Activated T-helper 17 cell treated with anti-CD3 and anti-CD28 coated beads, Interleukin-2, amount 50 U/mL, for 72 hours (primary cell): ENCODE data around the gene SRSF10. TPM values are rescaled to one million over a fixed set of nuclear protein-coding genes. Genes with fewer than 3 reads are reported as not detected.
"Not testable (repeated sequence)": the region's sequence is repeated elsewhere in the genome, so short reads cannot be mapped to it uniquely, and the experiment has no call there.

ENCODE experiments used
- ATAC-seq: fragments of 150-1000 bp; cut with Tn5 transposase; replicated peaks from 2 replicates; pipeline ENCODE4 v1.10.0; 2021; ENCODE audit warnings: mild to moderate bottlenecking, moderate library complexity
- H3K27ac Mint-ChIP-seq: one replicate; pipeline ENCODE4 v1.8.0; 2022; ENCODE audit warnings: mixed read lengths
- H3K27me3 Mint-ChIP-seq: one replicate; pipeline ENCODE4 v1.8.0; 2022; ENCODE audit warnings: mixed read lengths
- H3K36me3 Mint-ChIP-seq: one replicate; pipeline ENCODE4 v1.8.0; 2022; ENCODE audit warnings: low read depth, mild to moderate bottlenecking, mixed read lengths
- H3K4me1 Mint-ChIP-seq: one replicate; pipeline ENCODE4 v1.8.0; 2022; ENCODE audit warnings: mixed read lengths
- H3K4me3 Mint-ChIP-seq: one replicate; pipeline ENCODE4 v1.8.0; 2022; ENCODE audit warnings: mild to moderate bottlenecking, mixed read lengths
- H3K9me3 Mint-ChIP-seq: one replicate; pipeline ENCODE4 v1.8.0; 2022; ENCODE audit warnings: mixed read lengths
- total RNA-seq, 2 donors: library from RNA; stranded (reverse); gene quantifications; one replicate each; pipeline ENCODE4 v1.2.3, GENCODE V29; 2022

SRSF10 gene
- total RNA-seq, 2 donors from 2014 or later = 168 to 199 TPM

DNA sequence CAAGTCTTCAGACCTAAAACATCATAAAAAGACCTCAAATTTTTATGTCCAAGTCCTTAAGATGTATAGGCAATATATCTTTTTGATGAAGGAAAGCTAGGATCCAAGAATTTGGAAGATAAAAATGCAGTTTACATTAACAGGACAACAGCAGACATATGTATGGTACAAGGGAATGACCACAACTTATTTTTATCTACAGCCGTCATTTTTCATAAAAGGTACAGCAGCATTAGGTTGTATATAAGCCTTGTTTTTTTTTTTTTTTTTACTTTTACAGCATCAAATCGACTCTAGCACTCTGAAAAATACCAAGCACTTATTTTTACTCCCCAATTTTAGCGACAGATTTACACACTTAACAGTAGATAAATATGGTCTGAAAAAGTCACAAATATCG lies 1.3 kb downstream of the SRSF10 start:
- Mint-ChIP-seq H3K36me3 (peaks cover 69% of the 10 kb centered on the region), H3K4me1 (peaks cover 39% of the 10 kb centered on the region), H3K27me3 (no peaks in the 10 kb centered on the region), H3K9me3 (no peaks in the 10 kb centered on the region), H3K4me3 (peak overlapping the region; percentile 96), H3K27ac (peak overlapping the region; percentile 94)
- ATAC-seq = no peak

DNA sequence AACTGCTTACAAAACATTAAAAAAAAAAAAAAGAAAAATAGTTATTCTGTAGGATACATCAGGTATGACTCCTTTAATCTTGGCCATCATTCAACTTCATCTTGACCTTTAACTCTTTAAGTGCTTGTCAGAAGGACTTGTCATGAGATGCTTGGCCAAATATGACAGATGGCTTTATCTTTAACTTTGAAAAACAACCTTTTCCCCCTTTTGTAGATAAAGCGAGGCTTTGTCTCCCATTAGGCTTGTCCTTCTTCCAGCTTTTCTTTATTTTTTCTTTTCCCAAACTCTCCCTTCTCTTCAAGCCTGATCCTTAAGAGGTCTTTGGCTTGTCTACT lies 2.3 kb downstream of the SRSF10 start:
- Mint-ChIP-seq H3K27ac (peak overlapping the region; percentile 94), H3K4me3 (peak overlapping the region; percentile 96), H3K9me3 (no peaks in the 10 kb centered on the region), H3K27me3 (no peaks in the 10 kb centered on the region), H3K4me1 (peaks cover 39% of the 10 kb centered on the region), H3K36me3 (peaks cover 78% of the 10 kb centered on the region)
- no peak for ATAC-seq

- peaks cover 39% of the 10 kb centered on the region for H3K4me1 Mint-ChIP-seq
- no peak for ATAC-seq
- peaks cover 83% of the 10 kb centered on the region for H3K36me3 Mint-ChIP-seq
- no peaks in the 10 kb centered on the region for H3K27me3 Mint-ChIP-seq
- peak overlapping the region; percentile 96 for H3K4me3 Mint-ChIP-seq
- H3K9me3 Mint-ChIP-seq = no peaks in the 10 kb centered on the region
- peak overlapping the region; percentile 94 for H3K27ac Mint-ChIP-seq
Measured at GRCh38 chr1:23977187-23977853, 2.8 kb downstream of the SRSF10 start.

DNA sequence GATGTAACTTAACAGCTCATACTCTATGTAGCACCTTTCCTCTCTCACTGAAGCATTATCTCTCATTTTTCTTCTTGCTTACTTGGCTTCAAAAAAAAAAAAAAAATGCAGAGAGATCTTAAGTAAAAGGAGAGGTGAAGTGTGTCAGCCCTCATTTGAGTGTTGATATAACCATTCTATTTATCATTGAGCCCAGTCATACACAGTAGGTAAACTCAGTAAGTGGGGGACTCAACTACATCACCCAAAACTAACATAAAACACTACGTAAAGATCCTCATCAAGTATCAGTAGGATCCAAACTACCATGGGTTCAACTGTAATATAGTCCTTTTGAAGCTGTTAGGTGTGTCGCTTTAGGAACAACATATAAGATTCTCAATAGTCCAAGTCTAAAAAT lies 12.3 kb downstream of the SRSF10 start:
- Mint-ChIP-seq H3K27me3 (no peaks in the 10 kb centered on the region), H3K36me3 (peaks cover 100% of the 10 kb centered on the region), H3K4me1 (peaks cover 19% of the 10 kb centered on the region), H3K27ac (peak overlapping the region; percentile 41), H3K9me3 (no peaks in the 10 kb centered on the region), H3K4me3 (no peak overlapping the region)
- no peak for ATAC-seq

GRCh38 chr1:23966973-23967493 lies 13.1 kb downstream of the SRSF10 start:
- ATAC-seq = no peak
- H3K4me3 Mint-ChIP-seq = no peak overlapping the region
- no peaks in the 10 kb centered on the region for H3K9me3 Mint-ChIP-seq
- H3K36me3 Mint-ChIP-seq = peaks cover 100% of the 10 kb centered on the region
- no peaks in the 10 kb centered on the region for H3K27me3 Mint-ChIP-seq
- H3K27ac Mint-ChIP-seq = peak overlapping the region; percentile 41
- peaks cover 19% of the 10 kb centered on the region for H3K4me1 Mint-ChIP-seq

DNA sequence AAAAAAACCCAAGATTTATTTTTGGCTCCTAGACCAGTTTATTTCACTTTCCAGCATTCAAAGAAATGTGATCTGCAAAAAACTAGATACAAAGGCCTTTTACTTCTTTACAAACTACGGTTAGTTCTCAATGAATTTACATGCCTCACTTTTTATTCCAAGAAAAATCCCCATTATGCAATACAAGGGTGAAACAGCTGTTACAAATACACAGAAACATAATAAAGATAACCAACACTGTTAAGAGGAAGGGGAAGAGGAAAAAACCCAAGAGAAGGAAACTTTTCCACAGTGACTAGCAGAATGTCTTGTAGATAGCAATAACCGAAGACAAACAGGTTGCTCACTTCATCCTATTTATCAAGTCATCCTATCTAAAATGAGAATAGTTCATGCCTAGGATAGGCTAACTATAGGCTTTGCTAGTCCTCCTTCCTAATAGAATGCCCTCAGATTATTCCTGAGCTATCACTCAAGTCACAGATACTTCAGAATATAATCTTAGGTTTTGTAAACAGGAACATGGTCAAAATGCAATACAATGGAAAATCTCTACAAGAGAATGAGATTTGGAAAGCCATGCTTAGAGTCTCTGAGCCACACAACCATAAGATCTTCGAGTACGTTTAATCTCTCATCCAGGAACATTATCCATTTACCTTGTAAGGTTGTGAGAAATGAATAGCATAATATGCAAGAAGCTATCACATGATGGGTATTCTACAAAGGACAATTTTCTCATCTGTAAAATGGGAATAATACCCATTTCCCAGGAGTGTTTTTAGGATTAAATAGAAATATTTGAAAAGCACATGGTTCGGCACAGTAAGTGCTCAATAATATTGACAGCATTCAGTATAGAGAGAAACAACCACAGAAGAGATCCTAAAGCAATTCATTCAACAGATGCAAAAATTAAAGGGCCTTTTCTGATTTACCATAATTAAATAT lies 15.1 kb downstream of the SRSF10 start:
- H3K36me3 Mint-ChIP-seq = peaks cover 100% of the 10 kb centered on the region
- ATAC-seq = no peak
- H3K9me3 Mint-ChIP-seq = no peaks in the 10 kb centered on the region
- H3K4me3 Mint-ChIP-seq = peak overlapping the region; percentile 49
- peak overlapping the region; percentile 70 for H3K27ac Mint-ChIP-seq
- H3K27me3 Mint-ChIP-seq = no peaks in the 10 kb centered on the region
- peaks cover 22% of the 10 kb centered on the region for H3K4me1 Mint-ChIP-seq

GRCh38 chr1:23964235-23964668 lies 15.9 kb downstream of the SRSF10 start:
- no peaks in the 10 kb centered on the region for H3K9me3 Mint-ChIP-seq
- H3K4me1 Mint-ChIP-seq = peaks cover 22% of the 10 kb centered on the region
- peaks cover 98% of the 10 kb centered on the region for H3K36me3 Mint-ChIP-seq
- peak overlapping the region; percentile 70 for H3K27ac Mint-ChIP-seq
- H3K4me3 Mint-ChIP-seq = peak overlapping the region; percentile 49
- peak; percentile 26 for ATAC-seq
- H3K27me3 Mint-ChIP-seq = no peaks in the 10 kb centered on the region

DNA sequence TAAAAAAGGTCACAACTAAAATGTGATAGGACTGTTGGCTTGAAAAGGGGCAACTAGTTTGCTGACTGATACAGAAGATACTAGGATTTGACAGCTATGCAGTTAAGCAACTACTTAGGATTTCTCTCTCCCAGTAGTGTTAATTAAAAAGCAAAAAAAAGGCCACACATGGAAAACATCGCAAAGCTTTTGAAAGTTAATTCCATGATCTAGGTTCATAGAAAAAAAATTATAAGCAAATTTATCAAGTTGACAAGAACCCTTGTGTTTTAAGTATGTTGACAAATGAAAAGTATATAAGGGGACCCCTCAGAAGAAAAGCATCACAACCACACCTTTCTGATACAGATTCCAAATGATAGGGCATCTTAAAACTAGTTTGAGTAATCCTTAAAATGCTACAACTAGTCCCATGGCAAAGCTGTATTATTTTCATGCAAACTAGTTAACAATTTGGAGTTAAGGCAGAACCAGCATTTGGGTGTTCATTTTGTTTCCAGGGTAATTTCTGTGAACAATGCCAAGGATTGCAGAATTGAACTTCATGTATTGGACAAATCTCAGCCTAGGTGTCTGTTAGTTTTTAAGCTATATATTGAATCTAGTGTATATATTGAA lies 16.4 kb downstream of the SRSF10 start:
- peak overlapping the region; percentile 70 for H3K27ac Mint-ChIP-seq

DNA sequence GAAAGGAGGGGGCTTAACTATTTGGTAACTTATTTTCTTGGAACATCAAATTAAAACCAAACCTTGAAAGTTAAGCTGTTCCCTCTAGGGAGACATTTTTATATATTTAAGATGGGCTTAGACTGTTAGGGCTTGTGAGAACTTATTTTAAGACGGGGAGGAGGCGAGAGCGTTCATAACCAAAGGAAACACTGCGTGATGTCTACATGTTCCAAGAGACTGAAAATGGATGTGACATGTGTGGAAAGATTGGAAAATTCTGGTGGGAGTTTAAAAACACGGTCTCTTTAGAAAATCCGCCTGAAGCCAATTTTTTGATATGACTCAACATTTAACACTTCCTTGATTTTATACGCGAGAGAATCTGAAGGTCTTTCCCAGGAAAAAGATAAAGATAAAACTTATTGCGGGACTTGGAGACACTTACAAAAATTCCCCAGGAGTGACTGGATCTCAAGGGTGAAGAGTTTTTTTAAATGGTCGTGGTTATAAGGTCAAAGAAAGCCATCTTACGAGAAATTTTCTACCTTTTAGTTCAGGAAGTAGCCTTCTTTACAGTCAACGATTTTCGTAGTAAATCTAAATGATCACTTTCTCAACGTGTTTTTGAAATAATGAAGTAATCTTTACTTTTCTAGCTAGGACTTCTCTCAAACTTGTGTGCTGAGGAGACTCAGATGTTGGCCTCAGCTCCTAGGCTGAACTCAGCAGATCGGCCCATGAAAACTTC lies 19.7 kb downstream of the SRSF10 start:
- no peaks in the 10 kb centered on the region for H3K27me3 Mint-ChIP-seq
- H3K27ac Mint-ChIP-seq = peak overlapping the region; percentile 97
- no peaks in the 10 kb centered on the region for H3K9me3 Mint-ChIP-seq
- no peak for ATAC-seq
- H3K36me3 Mint-ChIP-seq = peaks cover 60% of the 10 kb centered on the region
- H3K4me3 Mint-ChIP-seq = peak overlapping the region; percentile 89
- H3K4me1 Mint-ChIP-seq = peaks cover 22% of the 10 kb centered on the region

More for the DNA sequence above, 16.4 kb downstream of the SRSF10 start:
- Mint-ChIP-seq H3K36me3 (peaks cover 93% of the 10 kb centered on the region), H3K9me3 (no peaks in the 10 kb centered on the region), H3K4me3 (peak overlapping the region; percentile 49), H3K27me3 (no peaks in the 10 kb centered on the region), H3K4me1 (peaks cover 25% of the 10 kb centered on the region)
- ATAC-seq = no peak

DNA sequence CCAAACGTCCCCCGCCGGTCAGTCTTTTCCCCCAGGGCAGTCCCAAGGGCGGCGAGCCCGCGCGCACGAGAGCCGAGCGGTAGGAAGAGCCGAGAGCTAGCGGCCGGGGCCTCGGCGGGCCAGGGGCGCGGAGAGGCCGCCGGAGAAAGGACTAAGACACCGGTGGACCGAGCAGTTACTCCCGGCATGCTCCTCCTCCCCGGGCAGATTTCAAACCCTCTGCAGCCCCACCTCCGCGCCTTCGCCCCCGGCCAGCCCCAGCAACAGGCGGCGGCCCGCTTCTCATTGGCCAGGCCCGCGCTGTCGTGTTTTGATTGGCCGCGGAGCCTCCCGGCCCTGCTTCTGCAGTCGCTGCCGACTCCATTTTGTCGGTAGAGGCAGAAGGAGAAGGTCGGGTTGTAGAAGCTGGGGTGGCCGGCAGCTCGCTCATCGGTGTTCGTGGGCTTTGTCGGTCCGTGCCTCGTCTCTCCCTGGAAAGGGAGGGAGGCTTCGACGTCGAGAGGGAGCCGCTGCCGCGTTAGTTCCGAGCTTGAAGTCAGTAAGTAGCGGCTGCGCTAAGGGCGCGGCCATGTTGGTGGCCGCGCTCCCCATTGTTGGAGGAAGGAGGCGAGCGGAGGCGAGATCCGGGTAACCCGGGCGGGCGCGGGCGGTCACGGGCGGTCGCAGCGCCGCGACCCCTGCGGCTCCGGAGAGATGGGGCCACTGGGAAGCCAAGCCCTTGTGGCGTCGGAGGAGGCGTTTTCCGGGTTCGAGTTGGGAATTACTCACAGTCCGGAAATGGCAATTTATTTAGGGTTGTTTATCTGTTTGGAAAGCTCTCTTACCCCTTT lies 20.5 kb downstream of the SRSF10 start, which contains the start of gene PNRC2:
Gene PNRC2 (plus strand): TSS at position 368 of the 830 bp plus-strand sequence. CDS start 1,630 bp downstream, outside the sequence.
- Mint-ChIP-seq H3K4me1 (peaks cover 22% of the 10 kb centered on the region), H3K36me3 (peaks cover 52% of the 10 kb centered on the region), H3K27me3 (no peaks in the 10 kb centered on the region), H3K9me3 (no peaks in the 10 kb centered on the region), H3K27ac (peak within 1 kb of the TSS; percentile 97), H3K4me3 (peak within 1 kb of the TSS; percentile 89)
- peak; percentile 90 for ATAC-seq

- peaks cover 15% of the 10 kb centered on the region for H3K4me1 Mint-ChIP-seq
- ATAC-seq = peak; percentile 85
- H3K27me3 Mint-ChIP-seq = no peaks in the 10 kb centered on the region
- peak overlapping the region; percentile 97 for H3K27ac Mint-ChIP-seq
- no peaks in the 10 kb centered on the region for H3K9me3 Mint-ChIP-seq
- peak overlapping the region; percentile 89 for H3K4me3 Mint-ChIP-seq
- peaks cover 45% of the 10 kb centered on the region for H3K36me3 Mint-ChIP-seq
Measured at GRCh38 chr1:23958810-23959460, 21.2 kb downstream of the SRSF10 start.

GRCh38 chr1:23958040-23958809 lies 21.9 kb downstream of the SRSF10 start:
- H3K36me3 Mint-ChIP-seq = peaks cover 38% of the 10 kb centered on the region
- H3K4me3 Mint-ChIP-seq = peak overlapping the region; percentile 89
- not testable (repeated sequence) for ATAC-seq, H3K27me3 Mint-ChIP-seq, H3K9me3 Mint-ChIP-seq
- H3K4me1 Mint-ChIP-seq = peaks cover 15% of the 10 kb centered on the region
- H3K27ac Mint-ChIP-seq = peak overlapping the region; percentile 97
